ENCODE data around the gene LRRC8B. TPM values are rescaled to one million over a fixed set of nuclear protein-coding genes. Genes with fewer than 3 reads are reported as not detected.

The LRRC8B gene
- total RNA-seq, 1 donor from 2014 or later: 9.8 TPM

GRCh38 chr1:89600451-89601224 lies 76.0 kb downstream of the LRRC8B start:
- H3K27me3 ChIP-seq: no peaks in the 10 kb centered on the region
- intact Hi-C loops (cut with DNase I): loop anchor here (10.0 kb wide), 1 partner anchor 116 kb away; no protein-coding TSS in a partner anchor
- H3K9me3 ChIP-seq: no peaks in the 10 kb centered on the region
- no peak overlapping the region for H3K27ac ChIP-seq
- no peak for DNase-seq (ENCODE audit: extremely low spot score in 2 of 2)
- TF ChIP-seq CTCF (IDR thresholded peaks at IDR 0.05): no peak
- no peak for TF ChIP-seq POLR2AphosphoS5 (IDR thresholded peaks at IDR 0.05; ENCODE audit: insufficient read depth in 1 of 2, low read depth in 1 of 2)
- TF ChIP-seq POLR2A (IDR thresholded peaks at IDR 0.05): no peak
- peaks cover 11% of the 10 kb centered on the region for H3K4me1 ChIP-seq
- no peak overlapping the region for H3K4me3 ChIP-seq
- H3K36me3 ChIP-seq: no peaks in the 10 kb centered on the region

GRCh38 chr1:89602871-89603404 lies 78.3 kb downstream of the LRRC8B start:
- no peak overlapping the region for H3K27ac ChIP-seq
- TF ChIP-seq POLR2A (IDR thresholded peaks at IDR 0.05) (no peak), CTCF (IDR thresholded peaks at IDR 0.05) (no peak), POLR2AphosphoS5 (IDR thresholded peaks at IDR 0.05; ENCODE audit: insufficient read depth in 1 of 2, low read depth in 1 of 2) (no peak)
- H3K9me3 ChIP-seq: no peaks in the 10 kb centered on the region

DNA sequence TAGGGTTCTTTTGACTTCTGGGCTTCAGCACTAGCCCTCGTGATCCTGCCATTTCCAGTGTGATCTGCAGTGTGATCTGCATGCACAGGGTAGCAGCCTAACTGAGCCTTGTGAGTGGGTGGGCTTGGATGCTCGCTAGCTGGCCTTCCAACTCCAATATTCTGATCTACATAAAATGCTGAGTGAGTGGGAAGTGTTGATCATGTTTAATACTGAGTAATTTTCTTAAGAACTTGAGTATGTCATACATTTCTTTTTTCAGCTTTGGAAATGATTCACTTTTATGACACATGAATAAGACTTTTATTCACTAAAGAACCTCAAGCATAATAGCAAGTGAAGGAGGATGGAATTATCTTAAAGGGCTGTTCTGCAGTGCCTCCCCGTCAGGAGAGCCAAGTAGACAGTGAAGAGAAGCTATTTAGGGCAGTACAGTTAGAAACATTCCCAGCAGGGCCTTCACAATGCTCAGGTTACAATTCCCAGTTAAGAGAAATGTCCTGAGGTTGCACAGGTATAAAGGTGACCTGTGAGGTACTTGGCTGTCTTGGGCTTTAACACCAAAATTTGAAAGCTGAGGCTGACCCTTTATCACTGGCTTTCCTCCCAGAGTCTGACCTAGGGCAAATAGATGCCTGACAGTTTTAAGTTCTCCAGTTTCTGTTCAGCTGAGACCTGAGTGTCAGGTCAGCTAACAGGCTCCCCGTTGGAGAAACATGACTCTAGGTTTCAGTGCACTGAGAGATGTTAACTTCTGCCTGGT lies 79.2 kb downstream of the LRRC8B start:
- Histone ChIP-seq H3K4me1 (peaks cover 11% of the 10 kb centered on the region), H3K9me3 (no peaks in the 10 kb centered on the region), H3K27ac (no peak overlapping the region), H3K36me3 (no peaks in the 10 kb centered on the region), H3K4me3 (no peak overlapping the region), H3K27me3 (no peaks in the 10 kb centered on the region)
- no peak for DNase-seq (ENCODE audit: extremely low spot score in 2 of 2)
- intact Hi-C loops (cut with DNase I): loop anchor here (10.0 kb wide), 1 partner anchor 119 kb away; no protein-coding TSS in a partner anchor
- TF ChIP-seq POLR2AphosphoS5 (IDR thresholded peaks at IDR 0.05; ENCODE audit: insufficient read depth in 1 of 2, low read depth in 1 of 2) (no peak), POLR2A (IDR thresholded peaks at IDR 0.05) (no peak), CTCF (IDR thresholded peaks at IDR 0.05) (no peak)

More at GRCh38 chr1:89602871-89603404, 78.3 kb downstream of the LRRC8B start:
- Histone ChIP-seq H3K4me3 (no peak overlapping the region), H3K36me3 (no peaks in the 10 kb centered on the region), H3K4me1 (peaks cover 11% of the 10 kb centered on the region), H3K27me3 (no peaks in the 10 kb centered on the region)
- DNase-seq (ENCODE audit: extremely low spot score in 2 of 2): no peak
- intact Hi-C loops (cut with DNase I): loop anchor here (10.0 kb wide), 1 partner anchor 118 kb away; no protein-coding TSS in a partner anchor

- TF ChIP-seq POLR2AphosphoS5 (IDR thresholded peaks at IDR 0.05; ENCODE audit: insufficient read depth in 1 of 2, low read depth in 1 of 2): no peak
- no peak for TF ChIP-seq POLR2A (IDR thresholded peaks at IDR 0.05)
- TF ChIP-seq CTCF (IDR thresholded peaks at IDR 0.05): no peak
- Histone ChIP-seq H3K27ac (no peak overlapping the region), H3K9me3 (no peaks in the 10 kb centered on the region), H3K4me3 (no peak overlapping the region), H3K36me3 (no peaks in the 10 kb centered on the region), H3K4me1 (peaks cover 11% of the 10 kb centered on the region), H3K27me3 (no peaks in the 10 kb centered on the region)
- no peak for DNase-seq (ENCODE audit: extremely low spot score in 2 of 2)
- intact Hi-C loops (cut with DNase I): loop anchor here (10.0 kb wide), 1 partner anchor 120 kb away; no protein-coding TSS in a partner anchor
These were observed 79.7 kb downstream of the LRRC8B start for GRCh38 chr1:89604414-89604735.
